HTERT RPE-1 (cell line): Measurements from ENCODE around the gene TMEM220.
"Not testable (repeated sequence)": the region's sequence is repeated elsewhere in the genome, so short reads cannot be mapped to it uniquely, and the experiment has no call there.

Source experiments
- in situ Hi-C: fragments of 300-500 bp; cut with MboI; formaldehyde crosslinking; loops from 4 replicates; pipeline ENCODE4 v1.14.3; 2020; ENCODE audit warnings: low sequenced_read_pairs

Gene TMEM220

GRCh38 chr17:10731408-10731879 is 1.6 kb upstream of the TMEM220 start:
- in situ Hi-C loops, result no loop called here

- in situ Hi-C loops, result not testable (repeated sequence)
These were observed 424 bp upstream of the TMEM220 start for GRCh38 chr17:10730247-10730646.

GRCh38 chr17:10728331-10728892 is 1.4 kb downstream of the TMEM220 start:
- in situ Hi-C loops, result no loop called here

- in situ Hi-C loops, result no loop called here
These were observed 2.6 kb downstream of the TMEM220 start for GRCh38 chr17:10727192-10727591.

GRCh38 chr17:10726196-10726595 is 3.6 kb downstream of the TMEM220 start:
- in situ Hi-C loops, result no loop called here

- in situ Hi-C loops, result no loop called here
These were observed 4.6 kb downstream of the TMEM220 start for GRCh38 chr17:10725262-10725661.

- in situ Hi-C loops, result no loop called here
These were observed 5.2 kb downstream of the TMEM220 start for GRCh38 chr17:10724546-10725195.

- in situ Hi-C loops, result no loop called here
These were observed 11.3 kb downstream of the TMEM220 start for GRCh38 chr17:10718547-10718946.

- in situ Hi-C loops, result no loop called here
These were observed 13.6 kb downstream of the TMEM220 start for GRCh38 chr17:10716218-10716617.

- in situ Hi-C loops, result no loop called here
These were observed 16.5 kb downstream of the TMEM220 start for GRCh38 chr17:10713318-10713717.

- in situ Hi-C loops, result no loop called here
These were observed 24.1 kb downstream of the TMEM220 start for GRCh38 chr17:10705727-10706126.

GRCh38 chr17:10702574-10702973 is 27.2 kb downstream of the TMEM220 start:
- in situ Hi-C loops, result no loop called here

GRCh38 chr17:10699856-10700255 is 30.0 kb downstream of the TMEM220 start:
- in situ Hi-C loops, result no loop called here

GRCh38 chr17:10698096-10698818 is 31.6 kb downstream of the TMEM220 start:
- in situ Hi-C loops, result no loop called here

GRCh38 chr17:10697092-10698081 is 32.4 kb downstream of the TMEM220 start, which contains the start of the genes ADPRM and SCO1:
Gene ADPRM (plus strand): TSS chr17:10697594. CDS start chr17:10704927, 7,333 bp downstream.
Gene SCO1 (minus strand): TSS chr17:10697533. CDS start chr17:10697507, 26 bp downstream.
- in situ Hi-C loops, result no loop called here

- in situ Hi-C loops, result not testable (repeated sequence)
These were observed 33.9 kb downstream of the TMEM220 start for GRCh38 chr17:10695875-10696407.

- in situ Hi-C loops, result no loop called here
These were observed 42.3 kb downstream of the TMEM220 start for GRCh38 chr17:10687499-10687898.

- in situ Hi-C loops, result no loop called here
These were observed 46.0 kb downstream of the TMEM220 start for GRCh38 chr17:10683853-10684252.

GRCh38 chr17:10681866-10682446 is 47.9 kb downstream of the TMEM220 start:
- in situ Hi-C loops, result no loop called here

- in situ Hi-C loops, result no loop called here
These were observed 55.1 kb downstream of the TMEM220 start for GRCh38 chr17:10674704-10675103.
